Gastrocnemius medialis (tissue), 4 donors: ENCODE measurements around the gene ZSCAN30. TPM values are rescaled to one million over a fixed set of nuclear protein-coding genes. Genes with fewer than 3 reads are reported as not detected.
A peak's percentile ranks its signal among the peaks of the same experiment; 100 is the strongest.

Source experiments
- ATAC-seq, 2 donors: fragments of 150-250 bp; one replicate each; pipeline ENCODE4 v1.9.1; 2016
- DNase-seq, 2 donors: peaks; one replicate each; pipeline ENCODE4 v3.0.0-alpha.2; 2019
- H3K27ac ChIP-seq, 4 donors: fragments of 200-600 bp; sonication (generic); 1 replicate in 1 of 4; 2 replicates in 3 of 4; pipeline ENCODE4 v1.5.1; 2016 to 2018; ENCODE audit warnings: mild to moderate bottlenecking in 2 of 4, moderate library complexity in 1 of 4
- H3K27me3 ChIP-seq, 3 donors: fragments of 200-600 bp; sonication (generic) in 2 of 3; 1 replicate in 1 of 3; 2 replicates in 2 of 3; pipeline versions ENCODE4 v1.5.1 to v1.6.0; 2016 to 2019; ENCODE audit warnings: mild to moderate bottlenecking in 1 of 3, moderate library complexity in 1 of 3
- H3K36me3 ChIP-seq, 2 donors: fragments of 200-600 bp; sonication (generic) in 1 of 2; one replicate each; pipeline ENCODE4 v1.5.1; 2017 to 2018
- H3K4me1 ChIP-seq, 2 donors: fragments of 200-600 bp; sonication (generic) in 1 of 2; one replicate each; pipeline ENCODE4 v1.5.1; 2016 to 2017; ENCODE audit warnings: mild to moderate bottlenecking in 2 of 2
- H3K4me3 ChIP-seq, 4 donors: fragments of 200-600 bp; sonication (generic) in 3 of 4; 1 replicate in 1 of 4; 2 replicates in 3 of 4; pipeline ENCODE4 v1.5.1; 2016 to 2019; ENCODE audit warnings: mild to moderate bottlenecking in 2 of 4
- H3K9me3 ChIP-seq, 3 donors: fragments of 200-600 bp; sonication (generic) in 2 of 3; 1 replicate in 1 of 3; 2 replicates in 2 of 3; pipeline ENCODE4 v1.5.1; 2016 to 2019
- POLR2A ChIP-seq, 2 donors: fragments of 450-650 bp; IDR thresholded peaks; one replicate each; pipeline ENCODE4 v1.6.1; 2017; ENCODE audit warnings: antibody characterized with exemption in 2 of 2, mild to moderate bottlenecking in 2 of 2, moderate library complexity in 2 of 2
- in situ Hi-C, 4 donors: fragments of 200-750 bp; cut with MboI; loops; one replicate each; pipeline versions ENCODE4 v1.15.0 to v1.8.0; 2017; ENCODE audit warnings: low sequenced_read_pairs in 4 of 4
- intact Hi-C: fragments of 100-400 bp; cut with DNase I; formaldehyde crosslinking; loops from one replicate; pipeline ENCODE4 v1.15.1; 2023; ENCODE audit warnings: low total_unique reads
- total RNA-seq, 4 donors: library from RNA; depleted of rRNA; stranded (reverse); fragments of >200 nt; gene quantifications; one replicate each; pipeline versions ENCODE4 v1.1.0 to v1.2.3, GENCODE V29; 2016
- TF ChIP-seq, protein P1 (sequence below), 5 experiments: fragments of 450-650 bp in 3 of 5; fragments of 200-600 bp in 2 of 5; sonication (generic) in 2 of 5; IDR thresholded peaks in 4 of 5; conservative IDR thresholded peaks in 1 of 5; 1 replicate in 4 of 5; 2 replicates in 1 of 5; pipeline ENCODE4 v1.5.1; 2016 to 2019; ENCODE audit warnings: antibody characterized with exemption in 5 of 5, mild to moderate bottlenecking in 3 of 5, moderate library complexity in 3 of 5

ZSCAN30 gene
- total RNA-seq, 4 donors from 2014 or later = 4.6 to 34.6 (median 8.2) TPM

DNA sequence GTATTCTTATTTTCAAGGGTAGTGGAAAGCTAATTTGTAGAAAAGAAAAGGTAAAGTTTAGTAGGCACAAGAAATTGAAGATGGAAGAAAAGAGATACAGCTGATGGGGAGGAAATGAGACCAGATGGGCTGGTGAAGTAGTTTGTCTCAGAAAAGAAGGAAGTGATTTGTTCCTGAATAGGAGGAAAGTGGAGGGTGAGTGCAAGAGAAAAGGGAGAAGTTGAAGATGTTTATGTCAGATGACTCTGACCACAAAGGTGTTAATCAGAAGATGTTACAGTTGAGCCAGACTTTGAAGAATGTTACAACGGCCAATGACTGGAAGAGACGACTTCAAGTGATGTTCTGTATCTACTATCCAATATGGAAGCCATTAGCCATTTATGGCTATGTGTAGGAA, 21.2 kb downstream of the ZSCAN30 start:
- intact Hi-C loops = no loop called here
- Histone ChIP-seq H3K4me1 (peaks cover 0 to 3% of the 10 kb centered on the region in 2 donors), H3K27ac (no peak overlapping the region), H3K9me3 (no peaks in the 10 kb centered on the region), H3K27me3 (no peaks in the 10 kb centered on the region), H3K36me3 (peaks cover 0 to 4% of the 10 kb centered on the region in 2 donors), H3K4me3 (no peak overlapping the region)
- ATAC-seq (no peak), DNase-seq (no peak)
- TF ChIP-seq, protein P1, sequence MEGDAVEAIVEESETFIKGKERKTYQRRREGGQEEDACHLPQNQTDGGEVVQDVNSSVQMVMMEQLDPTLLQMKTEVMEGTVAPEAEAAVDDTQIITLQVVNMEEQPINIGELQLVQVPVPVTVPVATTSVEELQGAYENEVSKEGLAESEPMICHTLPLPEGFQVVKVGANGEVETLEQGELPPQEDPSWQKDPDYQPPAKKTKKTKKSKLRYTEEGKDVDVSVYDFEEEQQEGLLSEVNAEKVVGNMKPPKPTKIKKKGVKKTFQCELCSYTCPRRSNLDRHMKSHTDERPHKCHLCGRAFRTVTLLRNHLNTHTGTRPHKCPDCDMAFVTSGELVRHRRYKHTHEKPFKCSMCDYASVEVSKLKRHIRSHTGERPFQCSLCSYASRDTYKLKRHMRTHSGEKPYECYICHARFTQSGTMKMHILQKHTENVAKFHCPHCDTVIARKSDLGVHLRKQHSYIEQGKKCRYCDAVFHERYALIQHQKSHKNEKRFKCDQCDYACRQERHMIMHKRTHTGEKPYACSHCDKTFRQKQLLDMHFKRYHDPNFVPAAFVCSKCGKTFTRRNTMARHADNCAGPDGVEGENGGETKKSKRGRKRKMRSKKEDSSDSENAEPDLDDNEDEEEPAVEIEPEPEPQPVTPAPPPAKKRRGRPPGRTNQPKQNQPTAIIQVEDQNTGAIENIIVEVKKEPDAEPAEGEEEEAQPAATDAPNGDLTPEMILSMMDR (IDR thresholded peaks at IDR 0.05 in 4 of 5, conservative IDR thresholded peaks at IDR 0.05 in 1 of 5) = no peak
- TF ChIP-seq POLR2A (IDR thresholded peaks at IDR 0.05) = no peak
- in situ Hi-C loops = no loop called here

DNA sequence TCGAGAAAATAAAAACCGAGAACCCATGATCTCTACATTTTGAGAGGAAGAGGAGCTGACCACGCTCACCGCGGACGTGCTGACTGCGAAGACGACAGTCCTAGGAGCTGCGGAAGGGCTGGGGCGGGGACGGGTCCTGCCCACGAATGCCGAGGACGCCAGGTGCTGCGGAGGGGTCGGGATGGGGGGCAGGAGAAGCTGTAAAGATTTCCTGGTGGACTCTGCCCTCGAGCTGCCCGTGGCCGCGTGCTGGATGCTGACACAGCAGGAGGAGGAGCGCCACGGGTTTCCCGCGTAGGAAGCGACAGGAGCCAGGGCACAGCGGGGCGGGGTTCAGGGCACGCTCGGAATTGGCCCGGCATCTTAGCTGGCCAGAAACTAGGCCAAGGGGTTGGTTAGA, 22.2 kb downstream of the ZSCAN30 start:
- no peaks in the 10 kb centered on the region for H3K27me3 ChIP-seq
- H3K4me3 ChIP-seq = peak overlapping the region; percentile 62 to 89 (median 73)
- no peak for DNase-seq
- no peaks in the 10 kb centered on the region for H3K9me3 ChIP-seq
- intact Hi-C loops = loop anchor here (1.0 kb wide), 2 partner anchors 21 to 27 kb away; partner anchors contain the start of gene ZNF397
- no peak for TF ChIP-seq POLR2A (IDR thresholded peaks at IDR 0.05)
- TF ChIP-seq, protein P1 (IDR thresholded peaks at IDR 0.05 in 4 of 5, conservative IDR thresholded peaks at IDR 0.05 in 1 of 5) = no peak
- H3K36me3 ChIP-seq = peaks cover 0 to 12% of the 10 kb centered on the region in 2 donors
- peak overlapping the region; percentile 78 to 84 (median 82) for H3K27ac ChIP-seq
- no peak for ATAC-seq
- H3K4me1 ChIP-seq = peaks cover 0 to 3% of the 10 kb centered on the region in 2 donors
- in situ Hi-C loops = no loop called here

DNA sequence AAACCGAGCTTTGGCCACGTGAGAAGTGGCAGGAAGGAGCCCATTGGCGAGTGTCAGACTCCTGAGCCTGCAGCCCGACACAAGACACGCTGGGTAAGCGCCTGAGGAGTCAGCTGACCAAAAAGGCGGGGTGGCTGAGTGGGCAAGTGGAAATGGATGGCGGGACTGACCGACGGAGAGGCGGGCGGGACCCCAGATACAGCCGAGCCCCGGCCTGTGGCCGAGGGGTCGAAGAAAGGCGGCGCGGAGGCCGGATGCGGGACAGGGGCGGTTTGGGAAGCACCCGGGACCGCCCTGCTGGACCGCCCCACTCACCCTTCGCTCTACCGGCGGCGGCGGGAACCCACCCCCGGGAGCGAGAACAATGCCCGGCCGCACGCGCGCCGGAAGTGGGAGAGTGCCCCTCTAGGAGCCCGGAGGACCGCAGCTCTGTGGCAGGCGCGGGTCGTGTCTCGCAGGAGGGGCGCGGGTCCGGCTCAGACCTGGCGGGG, 22.8 kb downstream of the ZSCAN30 start:
- intact Hi-C loops = loop anchor here (1.0 kb wide), 2 partner anchors 22 to 26 kb away; partner anchors contain the start of gene ZNF397

DNA sequence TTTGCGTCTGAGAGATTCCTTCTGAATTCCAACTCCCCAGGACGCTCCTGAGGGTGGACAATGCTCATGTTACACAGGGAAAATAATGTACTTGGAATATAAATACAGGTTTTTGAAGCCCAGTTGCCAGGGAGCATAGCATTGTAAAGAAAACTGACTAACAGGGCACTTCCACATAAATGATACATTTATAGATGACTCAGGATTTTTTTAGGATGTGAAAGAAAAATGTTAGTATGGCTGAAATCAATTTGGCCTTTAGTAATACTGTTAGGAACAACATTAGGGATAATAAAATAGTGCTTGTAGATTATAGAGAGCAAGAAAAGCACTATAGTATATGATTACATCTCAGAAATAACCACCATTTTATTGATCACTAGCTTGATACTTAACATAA, 25.6 kb downstream of the ZSCAN30 start:
- Histone ChIP-seq H3K9me3 (no peaks in the 10 kb centered on the region), H3K4me1 (peaks cover 0 to 3% of the 10 kb centered on the region in 2 donors), H3K4me3 (no peak overlapping the region), H3K27me3 (no peaks in the 10 kb centered on the region), H3K27ac (no peak overlapping the region), H3K36me3 (peaks cover 0 to 33% of the 10 kb centered on the region in 2 donors)
- TF ChIP-seq, protein P1 (IDR thresholded peaks at IDR 0.05 in 4 of 5, conservative IDR thresholded peaks at IDR 0.05 in 1 of 5) = no peak
- TF ChIP-seq POLR2A (IDR thresholded peaks at IDR 0.05) = no peak
- no peak for ATAC-seq
- in situ Hi-C loops = no loop called here
- no peak for DNase-seq
- intact Hi-C loops = no loop called here

More for the DNA sequence above, 22.8 kb downstream of the ZSCAN30 start:
- in situ Hi-C loops = no loop called here
- Histone ChIP-seq H3K9me3 (no peaks in the 10 kb centered on the region), H3K4me1 (peaks cover 0 to 3% of the 10 kb centered on the region in 2 donors), H3K4me3 (peak overlapping the region; percentile 62 to 89 (median 73)), H3K27ac (peak overlapping the region; percentile 78 to 84 (median 82)), H3K36me3 (peaks cover 0 to 18% of the 10 kb centered on the region in 2 donors), H3K27me3 (no peaks in the 10 kb centered on the region)
- ATAC-seq (peak; percentile 87 to 92), DNase-seq (peak; percentile 52 to 67)
- TF ChIP-seq POLR2A (IDR thresholded peaks at IDR 0.05) = peak; percentile 29 to 37
- TF ChIP-seq, protein P1 (IDR thresholded peaks at IDR 0.05 in 4 of 5, conservative IDR thresholded peaks at IDR 0.05 in 1 of 5) = peak in 1 of 5 experiments; percentile 5
